ENCODE results near the gene ABHD17A.

DNA sequence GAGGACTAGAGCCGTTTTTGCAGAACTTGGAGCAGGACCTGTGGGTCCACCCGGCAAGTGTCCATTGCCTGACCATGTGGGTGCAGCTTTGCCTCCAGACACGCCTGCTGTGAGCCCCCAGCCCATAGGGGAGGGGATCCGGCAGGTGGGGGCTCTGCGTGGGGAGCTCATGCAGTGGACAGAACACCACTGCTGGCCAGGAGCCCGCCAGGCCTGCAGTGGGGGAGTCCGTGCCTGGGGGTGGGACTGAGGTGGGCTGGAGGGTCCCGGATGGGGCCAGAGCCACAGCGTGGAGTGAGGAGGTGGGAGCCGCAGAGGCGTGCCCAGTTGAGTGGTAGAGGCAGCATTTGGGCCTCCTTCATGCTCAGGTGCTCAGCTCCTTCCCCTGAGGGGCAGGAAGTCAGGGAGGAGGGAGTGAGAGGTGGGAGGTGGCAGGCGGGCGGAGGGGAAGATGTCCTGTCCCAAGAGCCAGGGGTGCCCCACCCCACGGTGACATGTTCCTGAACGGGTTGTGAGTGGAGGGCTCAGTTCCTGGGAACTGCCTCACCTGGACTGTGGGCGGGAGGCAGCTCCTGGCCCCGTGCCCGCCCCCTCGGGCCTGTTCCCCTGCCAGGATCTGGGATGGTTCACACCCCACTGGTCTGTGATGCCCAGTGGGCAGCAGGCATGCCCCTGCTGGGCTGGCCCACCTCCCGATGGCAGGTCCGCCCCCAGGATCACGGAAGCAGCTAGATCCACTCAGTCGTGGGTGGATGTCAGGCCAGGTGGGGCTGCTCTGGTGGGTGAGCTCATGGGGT lies 28.7 kb upstream of the ABHD17A start:
- TF ChIP-seq, protein P1, sequence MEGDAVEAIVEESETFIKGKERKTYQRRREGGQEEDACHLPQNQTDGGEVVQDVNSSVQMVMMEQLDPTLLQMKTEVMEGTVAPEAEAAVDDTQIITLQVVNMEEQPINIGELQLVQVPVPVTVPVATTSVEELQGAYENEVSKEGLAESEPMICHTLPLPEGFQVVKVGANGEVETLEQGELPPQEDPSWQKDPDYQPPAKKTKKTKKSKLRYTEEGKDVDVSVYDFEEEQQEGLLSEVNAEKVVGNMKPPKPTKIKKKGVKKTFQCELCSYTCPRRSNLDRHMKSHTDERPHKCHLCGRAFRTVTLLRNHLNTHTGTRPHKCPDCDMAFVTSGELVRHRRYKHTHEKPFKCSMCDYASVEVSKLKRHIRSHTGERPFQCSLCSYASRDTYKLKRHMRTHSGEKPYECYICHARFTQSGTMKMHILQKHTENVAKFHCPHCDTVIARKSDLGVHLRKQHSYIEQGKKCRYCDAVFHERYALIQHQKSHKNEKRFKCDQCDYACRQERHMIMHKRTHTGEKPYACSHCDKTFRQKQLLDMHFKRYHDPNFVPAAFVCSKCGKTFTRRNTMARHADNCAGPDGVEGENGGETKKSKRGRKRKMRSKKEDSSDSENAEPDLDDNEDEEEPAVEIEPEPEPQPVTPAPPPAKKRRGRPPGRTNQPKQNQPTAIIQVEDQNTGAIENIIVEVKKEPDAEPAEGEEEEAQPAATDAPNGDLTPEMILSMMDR (IDR thresholded peaks at IDR 0.05; ENCODE audit: low read depth, low read length, poor library complexity, severe bottlenecking): no peak
- TF ChIP-seq EZH2phosphoT487 (IDR thresholded peaks at IDR 0.05; ENCODE audit: borderline replicate concordance, low read length): no peak

All from DOHH2 (cell line).